ENCODE data around the gene LRRC26. TPM values are rescaled to one million over a fixed set of nuclear protein-coding genes. Genes with fewer than 3 reads are reported as not detected.
A peak's percentile ranks its signal among the peaks of the same experiment; 100 is the strongest.

Gene LRRC26
- total RNA-seq, 1 donor from 2014 or later = not detected

- no peak for DNase-seq
- ATAC-seq (ENCODE audit: poor library complexity) = no peak
- intact Hi-C loops (cut with DNase I) = no loop called here
Observed at GRCh38 chr9:137172901-137173795, 3.3 kb upstream of the LRRC26 start.

- no peak for ATAC-seq (ENCODE audit: poor library complexity)
Observed at GRCh38 chr9:137171149-137171900, 1.5 kb upstream of the LRRC26 start.

GRCh38 chr9:137170486-137171148 lies 766 bp upstream of the LRRC26 start:
- DNase-seq (no peak), ATAC-seq (ENCODE audit: poor library complexity) (no peak)
- intact Hi-C loops (cut with DNase I) = no loop called here

More at GRCh38 chr9:137171149-137171900, 1.5 kb upstream of the LRRC26 start:
- intact Hi-C loops (cut with DNase I) = no loop called here
- no peak for DNase-seq

GRCh38 chr9:137168904-137169856 lies 671 bp downstream of the LRRC26 start:
- ATAC-seq (ENCODE audit: poor library complexity) (peak; percentile 64), DNase-seq (no peak)
- intact Hi-C loops (cut with DNase I) = no loop called here

- ATAC-seq (ENCODE audit: poor library complexity) (peak; percentile 19), DNase-seq (no peak)
- intact Hi-C loops (cut with DNase I) = no loop called here
Observed at GRCh38 chr9:137168573-137168903, 1.3 kb downstream of the LRRC26 start.

- intact Hi-C loops (cut with DNase I) = no loop called here
- ATAC-seq (ENCODE audit: poor library complexity) (peak; percentile 8), DNase-seq (no peak)
Observed at GRCh38 chr9:137167747-137168572, 1.9 kb downstream of the LRRC26 start.

- no peak for DNase-seq
- ATAC-seq (ENCODE audit: poor library complexity) = no peak
- intact Hi-C loops (cut with DNase I) = no loop called here
Observed at GRCh38 chr9:137167277-137167746, 2.5 kb downstream of the LRRC26 start.

- intact Hi-C loops (cut with DNase I) = no loop called here
- no peak for ATAC-seq (ENCODE audit: poor library complexity)
- DNase-seq = no peak
Observed at GRCh38 chr9:137166380-137167229, 3.2 kb downstream of the LRRC26 start.

GRCh38 chr9:137165250-137165836 lies 4.5 kb downstream of the LRRC26 start:
- DNase-seq (no peak), ATAC-seq (ENCODE audit: poor library complexity) (no peak)
- intact Hi-C loops (cut with DNase I) = no loop called here

GRCh38 chr9:137164370-137165249 lies 5.2 kb downstream of the LRRC26 start:
- intact Hi-C loops (cut with DNase I) = no loop called here
- ATAC-seq (ENCODE audit: poor library complexity) (no peak), DNase-seq (no peak)

- DNase-seq = no peak
- intact Hi-C loops (cut with DNase I) = no loop called here
- no peak for ATAC-seq (ENCODE audit: poor library complexity)
Observed at GRCh38 chr9:137163805-137164204, 6.0 kb downstream of the LRRC26 start.

- peak; percentile 41 for ATAC-seq (ENCODE audit: poor library complexity)
- intact Hi-C loops (cut with DNase I) = no loop called here
- DNase-seq = no peak
Observed at GRCh38 chr9:137163365-137163715, 6.5 kb downstream of the LRRC26 start.

- DNase-seq = no peak
- intact Hi-C loops (cut with DNase I) = no loop called here
- ATAC-seq (ENCODE audit: poor library complexity) = peak; percentile 75
Observed at GRCh38 chr9:137162505-137163364, 7.1 kb downstream of the LRRC26 start.
